A549 treated with DMSO at 1 μM for 4 hours (cell line): Measurements from ENCODE around the gene THSD7A. TPM values are rescaled to one million over a fixed set of nuclear protein-coding genes. Genes with fewer than 3 reads are reported as not detected.

Source experiments
- total RNA-seq: library from RNA; stranded (reverse); fragments of 200-300 nt; extraction: Qiagen RNA extraction; gene quantifications from 5 replicates; pipeline ENCODE4 v1.2.3, GENCODE V29; 2022; ENCODE audit warnings: low read depth

Gene THSD7A
- 1.7 to 3.2 TPM (median 2.8 TPM) in 5 replicates for total RNA-seq

GRCh38 chr7:11831736-11832495 is at the start of gene THSD7A:
Gene THSD7A, minus strand, starts transcription at chr7:11832198. Its CDS starts 252 bp downstream, at chr7:11831946.

